HG03432 (cell line): ENCODE data around the gene PGAP2.

Source experiments
- ATAC-seq: cut with Tn5 transposase; IDR thresholded peaks from one replicate; pipeline ENCODE4 v1.9.1; 2021; ENCODE audit warnings: mild to moderate bottlenecking, moderate library complexity; ENCODE audit not compliant: unreplicated experiment

The PGAP2 gene

DNA sequence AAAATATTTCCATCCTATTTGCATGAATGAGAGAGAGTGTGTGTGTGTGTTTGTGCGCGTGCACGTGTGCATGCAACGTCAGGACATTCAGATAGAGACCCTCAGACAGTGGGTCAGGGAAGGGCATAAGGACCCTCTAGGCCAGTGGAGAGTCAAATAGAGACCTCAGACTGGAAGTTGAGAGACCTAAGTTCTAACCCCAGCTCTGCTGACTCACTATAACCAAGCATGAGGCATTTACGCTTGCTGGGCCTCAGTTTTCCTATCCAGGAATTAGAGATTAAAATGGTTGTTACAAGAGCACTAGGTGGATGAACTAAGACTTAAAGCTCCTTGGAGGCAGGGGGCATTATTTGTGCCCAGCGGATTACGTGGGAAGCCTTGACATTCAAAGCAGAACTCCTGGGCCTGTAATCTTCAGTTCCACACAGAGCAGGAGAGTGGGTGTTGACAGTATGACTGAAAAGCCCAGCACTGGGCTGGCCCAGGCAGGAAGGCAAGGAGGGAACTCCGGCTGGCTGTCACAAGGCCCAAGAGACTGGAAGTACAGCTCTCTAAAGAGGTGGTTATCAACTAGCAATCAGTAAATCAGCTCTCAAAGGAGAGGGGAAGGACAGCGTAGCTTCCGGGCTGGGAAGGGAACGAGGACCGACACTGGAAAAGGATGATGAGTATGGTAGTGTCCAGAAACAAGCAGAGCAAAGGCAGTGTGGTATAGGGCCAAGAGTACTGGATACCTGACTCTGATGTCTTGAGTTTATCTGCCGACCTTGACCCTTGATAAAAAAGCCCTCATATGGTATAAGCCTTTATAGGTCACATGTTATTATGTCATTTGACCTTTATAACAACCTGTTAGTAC is 23.2 kb downstream of the PGAP2 start:
- ATAC-seq, result no peak

DNA sequence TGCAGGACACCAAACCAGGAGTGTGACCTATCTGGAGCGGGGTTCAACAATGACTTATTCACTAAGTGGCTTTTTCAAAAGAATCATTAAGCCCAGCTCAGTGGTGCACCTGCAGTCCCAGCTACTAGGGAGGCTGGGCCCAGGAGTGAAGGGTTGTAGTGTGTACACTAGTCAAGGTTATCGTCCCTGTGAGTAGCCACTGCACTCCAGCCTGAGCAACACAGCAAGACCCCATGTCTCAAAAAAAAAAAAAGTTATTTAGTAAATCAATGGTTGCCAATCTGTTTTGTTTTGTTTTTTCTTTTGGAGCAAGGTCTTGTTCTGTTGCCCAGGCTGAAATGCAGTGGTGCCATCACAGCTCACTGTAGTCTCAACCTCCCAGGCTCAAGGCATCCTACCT is 24.5 kb downstream of the PGAP2 start:
- no peak for ATAC-seq

GRCh38 chr11:3833449-3833848 is 25.1 kb downstream of the PGAP2 start:
- ATAC-seq, result no peak

- ATAC-seq, result no peak
Measured at GRCh38 chr11:3834349-3834663, 25.9 kb downstream of the PGAP2 start.

DNA sequence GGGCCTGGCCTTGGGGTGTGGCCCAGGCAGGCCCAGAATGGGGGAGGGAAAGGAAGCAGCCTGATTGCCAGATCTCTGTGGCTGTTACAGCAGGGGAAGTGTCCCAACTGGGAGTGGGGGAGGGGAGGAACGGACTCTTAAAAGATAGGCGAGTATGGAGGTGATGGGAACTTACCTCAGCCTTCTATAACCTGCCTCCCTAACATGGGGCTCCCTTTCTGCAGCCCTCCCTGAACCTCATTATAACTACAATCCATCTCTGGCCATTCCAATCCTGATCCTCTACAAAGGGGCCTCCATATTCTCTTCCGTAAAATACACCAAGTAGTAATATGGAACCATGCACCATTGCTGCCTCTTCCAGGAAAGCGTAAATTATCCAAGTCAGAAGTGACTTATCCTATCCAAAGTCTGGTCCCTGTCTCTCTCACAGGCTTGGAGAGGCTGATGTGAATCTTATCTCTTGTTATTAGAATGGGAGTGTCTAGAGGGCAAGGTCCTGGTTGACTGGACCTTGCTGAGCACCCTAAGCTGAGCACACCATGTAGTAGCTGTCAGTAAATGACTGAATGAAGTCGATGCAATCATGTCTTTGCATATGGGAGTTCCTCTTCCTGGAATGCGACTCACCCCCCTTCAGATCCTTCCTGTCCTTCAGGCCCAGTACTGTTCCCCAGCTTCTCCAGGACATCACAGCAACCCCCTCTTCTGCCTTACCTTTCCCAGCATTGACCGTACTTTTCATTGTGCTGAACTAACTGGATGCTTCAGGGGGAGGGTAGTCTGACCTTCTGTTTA is 26.5 kb downstream of the PGAP2 start:
- no peak for ATAC-seq

DNA sequence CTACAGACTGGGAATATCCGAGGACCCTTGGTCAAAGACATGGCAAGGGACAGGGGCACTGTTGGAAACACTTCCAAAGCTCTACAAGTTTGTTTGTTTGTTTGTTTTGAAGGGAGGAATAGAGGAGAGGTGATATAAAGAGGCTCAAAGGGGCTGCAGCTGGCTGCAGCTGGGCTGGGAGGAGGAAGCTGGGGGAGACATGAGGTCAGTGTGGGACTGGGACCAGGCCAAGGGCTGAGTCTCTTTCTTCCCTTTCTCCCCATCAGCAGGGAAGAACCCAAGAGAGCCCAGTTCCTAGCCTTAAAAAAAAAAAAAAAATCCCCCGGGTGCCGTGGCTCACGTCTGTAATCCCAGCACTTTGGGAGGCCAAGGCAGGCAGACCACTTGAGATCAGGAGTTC is 27.4 kb downstream of the PGAP2 start:
- ATAC-seq, result no peak

DNA sequence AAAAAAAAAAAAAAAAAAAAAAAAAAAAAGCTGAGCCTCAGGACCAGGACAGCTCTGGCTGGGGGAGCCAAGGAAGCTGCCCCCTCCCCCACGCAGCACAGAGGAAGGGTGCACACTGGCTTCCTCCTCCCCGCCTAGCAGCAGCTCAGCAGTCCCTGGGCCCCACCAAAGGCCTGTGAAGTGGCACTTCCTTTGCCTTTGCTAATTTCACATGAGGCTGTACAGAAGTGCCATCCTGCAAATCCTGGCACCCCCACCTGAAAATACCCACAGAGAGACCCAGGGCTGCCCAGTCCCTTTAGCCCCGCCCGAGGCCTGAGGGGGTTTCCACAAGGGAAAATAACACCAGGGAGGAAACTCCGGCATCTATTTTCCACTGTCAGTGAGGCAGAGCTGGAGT is 28.5 kb downstream of the PGAP2 start:
- no peak for ATAC-seq

- ATAC-seq, result no peak
Measured at GRCh38 chr11:3837793-3838192, 29.4 kb downstream of the PGAP2 start.

DNA sequence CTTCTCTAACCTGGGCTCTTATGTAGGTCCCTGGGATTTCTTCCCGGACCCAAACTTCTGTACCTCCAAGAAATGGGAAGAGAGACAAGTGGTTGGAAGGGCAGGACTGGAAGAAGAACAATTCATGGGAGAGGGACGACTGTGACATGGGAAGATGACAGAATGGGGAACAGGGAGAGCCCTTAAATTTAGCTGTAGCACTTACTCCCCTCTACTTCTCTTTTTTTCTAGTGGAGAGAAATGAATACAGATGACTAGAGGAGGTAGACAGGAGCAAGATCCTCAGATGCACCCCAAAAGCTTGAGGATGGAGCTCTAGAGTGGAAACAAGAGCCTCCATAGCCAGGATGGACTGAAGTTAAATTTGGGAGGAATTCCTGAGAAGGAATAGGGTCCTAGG is 30.1 kb downstream of the PGAP2 start:
- no peak for ATAC-seq

DNA sequence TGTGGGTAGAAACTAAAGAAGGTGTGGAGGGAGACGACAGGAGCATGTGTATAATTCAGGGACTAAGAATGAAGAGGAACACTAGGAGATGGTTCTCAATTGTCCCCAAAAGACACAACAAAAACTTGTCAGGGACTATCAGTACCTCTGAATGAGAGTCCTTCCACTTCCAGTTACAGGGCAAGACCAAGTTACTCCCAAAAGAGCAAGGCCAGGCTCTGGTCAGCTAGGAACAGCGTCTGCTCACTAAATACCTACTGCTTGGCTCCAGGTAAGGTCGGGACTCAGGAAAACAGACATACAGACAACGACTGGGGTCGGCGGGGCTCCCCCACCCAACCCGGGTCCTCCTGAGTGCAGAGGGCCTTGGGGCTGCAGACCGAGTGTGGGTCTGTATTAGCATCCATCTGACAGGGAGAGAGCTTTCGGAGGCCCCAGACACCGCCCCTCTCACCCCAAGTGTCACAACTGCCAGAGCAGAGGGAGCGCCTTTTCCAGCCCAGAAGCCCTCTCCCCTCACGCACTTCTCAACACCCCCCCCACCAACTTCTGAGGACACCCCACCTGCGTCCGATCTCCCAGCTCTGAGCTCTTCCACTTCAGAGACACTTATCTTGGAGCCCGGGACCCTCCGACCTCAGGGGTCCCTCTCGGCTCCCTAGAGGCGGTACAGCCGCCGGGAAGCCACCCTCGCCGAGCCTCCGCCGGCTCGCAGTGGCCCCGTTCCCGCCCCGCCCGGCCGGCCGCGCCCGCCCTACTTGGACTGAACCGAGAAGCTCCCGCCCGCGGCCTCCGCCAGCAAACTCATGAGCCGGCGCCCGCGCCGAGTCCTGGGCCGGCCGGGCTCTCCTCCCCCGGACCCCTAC is 31.9 kb downstream of the PGAP2 start:
- ATAC-seq, result no peak

- ATAC-seq, result peak; percentile 68
Measured at GRCh38 chr11:3840870-3841425, 32.6 kb downstream of the PGAP2 start, which contains the start of gene RHOG. Gene RHOG, minus strand, starts transcription at chr11:3840959. Its CDS starts 12,821 bp downstream, at chr11:3828138.

DNA sequence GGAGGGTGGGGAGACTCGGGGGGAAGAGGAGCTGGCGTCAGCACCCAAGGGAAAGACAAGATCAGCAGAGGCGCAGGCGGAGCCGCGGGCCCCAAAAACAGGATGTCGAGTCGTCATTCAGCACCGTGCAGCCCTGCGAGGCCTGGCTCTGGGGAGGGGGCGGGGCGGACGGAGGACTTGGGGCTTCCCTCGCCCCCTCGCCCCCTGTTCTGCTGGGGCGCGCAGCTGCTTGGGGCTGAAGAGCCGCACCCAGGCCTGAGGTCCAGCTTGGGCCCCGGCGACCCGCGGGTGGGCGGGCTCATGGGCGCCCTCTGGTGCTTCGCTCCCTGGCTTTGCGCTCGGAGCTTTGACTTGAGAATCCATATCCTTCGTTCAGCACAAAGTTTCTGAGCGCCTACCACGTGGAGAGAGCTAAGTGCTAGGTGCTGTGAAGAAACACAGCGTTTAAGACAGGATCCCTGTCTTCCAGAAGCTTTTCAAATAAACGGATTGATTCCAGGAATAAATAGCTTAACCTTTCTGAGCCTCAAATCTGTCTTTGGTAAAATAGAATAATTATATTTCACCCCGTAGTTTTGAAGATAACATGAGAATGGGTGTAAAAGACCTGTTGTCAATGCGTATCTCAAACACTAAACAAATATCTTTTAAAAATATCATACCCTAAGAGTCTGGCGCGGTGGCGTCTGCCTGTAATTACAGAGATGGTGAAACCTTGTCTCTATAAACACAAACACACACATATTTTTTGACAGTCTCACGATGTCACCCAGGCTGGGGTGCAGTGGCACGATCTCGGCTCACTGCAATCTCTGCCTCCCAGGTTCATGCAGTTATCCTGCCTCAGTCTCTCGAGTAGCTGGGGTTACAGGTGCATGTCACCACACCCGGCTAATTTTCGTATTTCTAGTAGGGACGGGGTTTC is 33.3 kb downstream of the PGAP2 start:
- peak; percentile 65 for ATAC-seq

DNA sequence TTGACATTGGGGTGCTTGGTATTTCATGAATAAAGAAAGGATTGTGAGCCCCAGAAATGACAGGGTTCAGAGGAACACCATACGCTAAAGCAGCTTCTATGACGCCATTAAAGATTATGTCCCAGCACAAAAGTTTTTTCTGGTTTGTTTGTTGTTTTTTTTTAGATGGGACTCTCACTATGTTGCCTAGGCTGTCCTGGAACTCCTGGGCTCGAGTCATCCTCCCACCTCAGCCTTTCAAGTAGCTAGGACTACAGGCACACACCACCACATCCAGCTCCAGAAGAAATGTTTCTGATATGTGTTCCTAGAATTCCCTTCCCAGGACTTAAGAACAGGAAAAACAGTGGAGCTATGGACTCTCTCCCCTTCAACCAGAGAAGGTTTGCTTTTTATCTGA is 35.0 kb downstream of the PGAP2 start:
- no peak for ATAC-seq

- no peak for ATAC-seq
Measured at GRCh38 chr11:3845246-3845645, 36.9 kb downstream of the PGAP2 start.

DNA sequence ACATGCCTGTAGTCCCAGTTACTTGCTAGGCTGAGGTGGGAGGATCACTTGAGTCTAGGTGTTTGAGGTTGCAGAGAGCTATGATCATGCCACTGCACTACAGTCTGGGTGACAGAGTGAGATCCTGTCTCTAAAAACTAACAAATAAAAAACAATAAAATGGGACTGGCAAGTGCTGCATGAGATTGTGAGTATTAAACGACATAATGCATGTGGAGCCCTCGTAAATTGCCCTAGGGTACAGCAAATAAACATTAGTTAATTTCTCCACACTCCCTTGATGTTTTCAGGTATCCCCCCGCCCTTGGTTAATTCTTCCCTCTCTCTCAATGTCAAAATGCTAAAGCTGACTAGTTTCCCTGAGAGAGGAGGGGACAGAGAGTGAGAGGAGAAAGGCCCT is 37.3 kb downstream of the PGAP2 start:
- ATAC-seq, result no peak

- no peak for ATAC-seq
Measured at GRCh38 chr11:3849297-3849874, 41.0 kb downstream of the PGAP2 start.

GRCh38 chr11:3853545-3853842 is 45.1 kb downstream of the PGAP2 start:
- ATAC-seq, result no peak

GRCh38 chr11:3853899-3854659 is 45.7 kb downstream of the PGAP2 start:
- peak; percentile 40 for ATAC-seq

DNA sequence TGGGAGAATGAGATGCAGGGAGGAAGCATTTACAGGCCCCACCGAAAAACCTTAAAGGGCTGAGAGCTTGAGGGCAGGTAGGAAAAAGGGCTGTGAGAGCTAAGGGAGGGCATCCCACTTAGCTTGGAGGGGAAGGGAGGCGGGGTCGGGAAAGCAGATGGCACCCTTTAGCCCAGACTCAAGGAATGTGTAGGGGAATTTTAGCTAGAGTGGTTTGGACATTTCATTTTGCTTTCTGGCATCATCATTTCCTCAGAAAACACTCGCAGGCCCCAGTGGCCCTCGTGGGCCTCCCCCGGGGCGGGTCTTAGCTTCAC is 46.3 kb downstream of the PGAP2 start:
- ATAC-seq, result no peak
